Body of pancreas (tissue), 4 donors: ENCODE measurements around the gene SRSF5.

Experiments
- CTCF ChIP-seq, 7 experiments: fragments of 450-650 bp in 4 of 7; fragments of 200-600 bp in 3 of 7; sonication (generic) in 3 of 7; IDR thresholded peaks; one replicate each; pipeline ENCODE4 v1.5.1; 2016 to 2019; ENCODE audit warnings: antibody characterized with exemption in 7 of 7
- POLR2A ChIP-seq, 3 donors: fragments of 450-650 bp; IDR thresholded peaks; one replicate each; pipeline ENCODE4 v1.6.1; 2016; ENCODE audit warnings: antibody characterized with exemption in 3 of 3, mild to moderate bottlenecking in 2 of 3

GRCh38 chr14:69786603-69787002 is 19.7 kb downstream of the SRSF5 start:
- TF ChIP-seq CTCF (IDR thresholded peaks at IDR 0.05) (no peak), POLR2A (IDR thresholded peaks at IDR 0.05) (no peak)
